ENCODE results near the gene DHX36.

Gene DHX36

GRCh38 chr3:154323891-154324738 is at the start of gene DHX36:
Gene DHX36, minus strand, starts transcription at chr3:154324487. Its CDS starts 71 bp downstream, at chr3:154324416.
- in situ Hi-C loops (cut with HindIII; ENCODE audit: low pct_unique_long_range_greater_than_20kb, low sequenced_read_pairs) = no loop called here
- TF ChIP-seq JUND (IDR thresholded peaks at IDR 0.05; ENCODE audit: low read depth) = no peak

DNA sequence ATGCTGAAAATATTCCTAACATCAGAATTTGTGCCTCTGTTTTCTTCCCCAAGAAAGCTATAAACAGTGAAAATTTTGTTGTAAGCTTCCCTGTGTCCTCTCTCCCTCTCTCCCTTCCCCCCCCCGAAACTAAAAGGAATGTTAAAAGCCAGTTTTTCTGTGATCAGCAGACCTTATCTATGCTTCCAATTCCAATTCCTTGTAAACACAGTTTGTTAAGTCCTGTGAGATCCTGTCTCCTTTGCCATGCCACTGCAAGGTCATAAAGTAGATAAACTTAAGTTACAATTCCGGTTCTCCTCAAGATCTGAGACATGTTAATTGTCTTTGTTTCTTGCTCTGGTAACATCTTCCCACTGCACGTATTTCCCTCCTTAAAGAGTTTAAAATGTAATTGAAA is 42.9 kb upstream of the DHX36 start:
- in situ Hi-C loops (cut with HindIII; ENCODE audit: low pct_unique_long_range_greater_than_20kb, low sequenced_read_pairs) = no loop called here
- no peak for DNase-seq (ENCODE audit: low read depth in 1 of 2, low spot score in 1 of 2)
- no peak for TF ChIP-seq JUND (IDR thresholded peaks at IDR 0.05; ENCODE audit: low read depth)

More at GRCh38 chr3:154323891-154324738, at the start of gene DHX36:
- DNase-seq (ENCODE audit: low read depth in 1 of 2, low spot score in 1 of 2) = peak; percentile 87 to 92

DNA sequence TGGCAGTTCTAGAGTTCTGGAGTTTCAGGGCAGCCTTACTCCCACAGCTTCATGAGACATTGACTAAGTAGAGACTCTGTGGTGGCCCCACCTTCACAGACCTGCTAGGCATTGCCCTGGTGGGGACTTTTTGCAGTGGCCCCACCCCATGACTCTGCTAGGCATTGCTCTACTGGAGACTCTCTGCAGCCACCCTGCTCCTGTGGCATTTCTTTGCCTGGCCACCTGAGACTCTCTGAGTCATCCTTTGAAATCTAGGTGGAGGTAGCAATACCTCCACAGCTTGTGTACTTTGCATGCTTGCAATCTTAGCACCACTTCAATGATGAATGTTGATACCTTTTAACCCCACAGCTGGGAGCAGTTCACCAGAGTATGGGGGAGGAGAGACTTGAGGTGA is 40.6 kb upstream of the DHX36 start:
- DNase-seq (ENCODE audit: low read depth in 1 of 2, low spot score in 1 of 2) = no peak
- in situ Hi-C loops (cut with HindIII; ENCODE audit: low pct_unique_long_range_greater_than_20kb, low sequenced_read_pairs) = no loop called here
- TF ChIP-seq JUND (IDR thresholded peaks at IDR 0.05; ENCODE audit: low read depth) = no peak

- in situ Hi-C loops (cut with HindIII; ENCODE audit: low pct_unique_long_range_greater_than_20kb, low sequenced_read_pairs) = no loop called here
- no peak for TF ChIP-seq JUND (IDR thresholded peaks at IDR 0.05; ENCODE audit: low read depth)
- DNase-seq (ENCODE audit: low read depth in 1 of 2, low spot score in 1 of 2) = no peak
These were observed 36.8 kb upstream of the DHX36 start for GRCh38 chr3:154361099-154361498.

DNA sequence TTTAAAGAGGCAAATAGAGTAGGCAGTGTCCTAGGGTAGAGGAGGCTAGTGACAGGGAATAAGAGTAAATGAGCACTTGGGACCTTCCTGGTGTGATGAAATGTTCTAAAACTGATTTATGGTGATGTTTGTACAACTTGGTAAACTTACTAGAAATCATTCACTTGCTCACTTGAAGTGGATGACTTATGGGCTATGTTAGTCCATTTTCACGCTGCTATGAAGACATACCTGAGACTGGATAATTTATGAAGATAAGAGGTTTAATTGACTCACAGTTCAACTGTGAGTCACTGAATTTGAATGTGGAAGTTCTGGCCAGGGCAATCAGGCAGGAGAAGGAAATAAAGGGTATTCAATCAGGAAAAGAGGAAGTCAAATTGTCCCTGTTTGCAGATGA is 31.7 kb upstream of the DHX36 start:
- DNase-seq (ENCODE audit: low read depth in 1 of 2, low spot score in 1 of 2) = no peak
- in situ Hi-C loops (cut with HindIII; ENCODE audit: low pct_unique_long_range_greater_than_20kb, low sequenced_read_pairs) = no loop called here
- TF ChIP-seq JUND (IDR thresholded peaks at IDR 0.05; ENCODE audit: low read depth) = no peak

DNA sequence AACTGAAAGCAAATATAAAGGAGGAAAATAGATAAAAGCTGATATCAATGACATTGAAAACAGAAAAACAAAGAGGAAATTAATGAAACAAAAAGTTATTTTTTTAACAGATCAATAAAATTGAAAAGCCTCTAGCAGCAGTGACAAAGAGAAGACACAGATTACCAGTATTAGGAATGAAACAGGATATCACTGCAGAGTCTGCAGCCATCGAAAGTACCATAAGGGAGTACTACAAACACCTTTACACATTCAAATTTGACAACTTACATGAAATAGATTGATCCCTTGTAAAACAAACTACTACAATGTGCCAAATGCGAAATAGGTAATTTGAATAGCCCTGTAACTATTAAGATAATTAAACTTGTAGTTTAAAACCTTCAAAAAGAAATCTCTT is 24.9 kb upstream of the DHX36 start:
- no peak for DNase-seq (ENCODE audit: low read depth in 1 of 2, low spot score in 1 of 2)
- in situ Hi-C loops (cut with HindIII; ENCODE audit: low pct_unique_long_range_greater_than_20kb, low sequenced_read_pairs) = no loop called here
- TF ChIP-seq JUND (IDR thresholded peaks at IDR 0.05; ENCODE audit: low read depth) = no peak

- no peak for DNase-seq (ENCODE audit: low read depth in 1 of 2, low spot score in 1 of 2)
- TF ChIP-seq JUND (IDR thresholded peaks at IDR 0.05; ENCODE audit: low read depth) = no peak
- in situ Hi-C loops (cut with HindIII; ENCODE audit: low pct_unique_long_range_greater_than_20kb, low sequenced_read_pairs) = no loop called here
These were observed 21.3 kb upstream of the DHX36 start for GRCh38 chr3:154345422-154346122.

GRCh38 chr3:154338570-154338969 is 14.3 kb upstream of the DHX36 start:
- no peak for TF ChIP-seq JUND (IDR thresholded peaks at IDR 0.05; ENCODE audit: low read depth)
- in situ Hi-C loops (cut with HindIII; ENCODE audit: low pct_unique_long_range_greater_than_20kb, low sequenced_read_pairs) = no loop called here
- DNase-seq (ENCODE audit: low read depth in 1 of 2, low spot score in 1 of 2) = no peak

DNA sequence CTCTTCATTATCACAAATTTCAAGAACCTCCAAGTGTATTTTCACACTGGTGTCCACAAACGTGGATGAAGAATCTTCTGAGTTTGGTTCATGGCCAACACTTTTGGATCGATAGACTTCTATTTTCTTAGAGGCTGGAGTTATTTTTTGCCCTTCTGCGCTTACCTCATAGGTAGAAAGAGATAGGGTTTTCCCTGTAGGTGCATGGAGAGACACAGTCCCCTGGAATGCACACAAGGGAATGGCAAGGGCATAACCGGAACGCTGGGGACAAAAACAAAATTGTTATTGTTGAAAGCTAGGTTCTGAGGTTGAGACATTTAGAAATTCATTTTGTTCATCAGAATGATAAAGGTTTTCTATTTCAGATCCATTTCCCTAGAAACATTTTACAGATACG is 13.7 kb upstream of the DHX36 start:
- in situ Hi-C loops (cut with HindIII; ENCODE audit: low pct_unique_long_range_greater_than_20kb, low sequenced_read_pairs) = no loop called here
- no peak for DNase-seq (ENCODE audit: low read depth in 1 of 2, low spot score in 1 of 2)
- TF ChIP-seq JUND (IDR thresholded peaks at IDR 0.05; ENCODE audit: low read depth) = no peak

DNA sequence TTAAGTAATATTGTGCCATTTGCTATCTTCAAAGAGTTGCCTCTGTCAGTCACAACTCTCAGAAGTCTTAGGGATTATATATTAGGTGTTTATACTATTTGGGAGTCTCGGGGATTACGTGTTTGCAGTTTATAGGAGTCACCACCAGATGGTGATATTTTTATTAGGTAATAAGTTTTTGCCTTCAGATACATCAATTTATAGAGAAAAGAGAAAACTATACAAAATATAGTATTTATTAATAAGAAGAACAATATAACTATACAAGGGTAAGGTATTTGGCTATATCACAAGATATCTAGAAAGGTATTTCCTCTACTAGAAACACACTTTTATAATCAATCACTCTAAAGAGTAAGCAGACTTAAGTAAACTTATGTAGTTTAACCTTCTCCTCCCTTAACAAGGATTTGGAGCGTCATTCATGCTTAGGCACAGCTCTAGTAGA is 10.7 kb upstream of the DHX36 start:
- no peak for TF ChIP-seq JUND (IDR thresholded peaks at IDR 0.05; ENCODE audit: low read depth)
- peak; percentile 19 to 66 for DNase-seq (ENCODE audit: low read depth in 1 of 2, low spot score in 1 of 2)
- in situ Hi-C loops (cut with HindIII; ENCODE audit: low pct_unique_long_range_greater_than_20kb, low sequenced_read_pairs) = no loop called here

- in situ Hi-C loops (cut with HindIII; ENCODE audit: low pct_unique_long_range_greater_than_20kb, low sequenced_read_pairs) = no loop called here
- DNase-seq (ENCODE audit: low read depth in 1 of 2, low spot score in 1 of 2) = no peak
- no peak for TF ChIP-seq JUND (IDR thresholded peaks at IDR 0.05; ENCODE audit: low read depth)
These were observed 3.6 kb upstream of the DHX36 start for GRCh38 chr3:154327871-154328270.

- no peak for TF ChIP-seq JUND (IDR thresholded peaks at IDR 0.05; ENCODE audit: low read depth)
- in situ Hi-C loops (cut with HindIII; ENCODE audit: low pct_unique_long_range_greater_than_20kb, low sequenced_read_pairs) = no loop called here
- no peak for DNase-seq (ENCODE audit: low read depth in 1 of 2, low spot score in 1 of 2)
These were observed 632 bp upstream of the DHX36 start for GRCh38 chr3:154324919-154325318.

All from T47D (cell line).